Peyer's patch (tissue), 4 donors: Measurements from ENCODE around the gene PRSS56. TPM values are rescaled to one million over a fixed set of nuclear protein-coding genes. Genes with fewer than 3 reads are reported as not detected.
A peak's percentile ranks its signal among the peaks of the same experiment; 100 is the strongest.

Experiments used
- DNase-seq, 3 donors: peaks; one replicate each; pipeline ENCODE4 v3.0.0-alpha.2; 2017 to 2019
- H3K27ac ChIP-seq, 4 donors: fragments of 200-600 bp; sonication (generic); one replicate each; pipeline ENCODE4 v1.5.1; 2016 to 2019
- H3K27me3 ChIP-seq, 2 donors: fragments of 200-600 bp; sonication (generic); one replicate each; pipeline ENCODE4 v1.5.1; 2019
- H3K36me3 ChIP-seq, 3 donors: fragments of 200-600 bp; sonication (generic); one replicate each; pipeline ENCODE4 v1.5.1; 2016 to 2019
- H3K4me1 ChIP-seq, 4 donors: fragments of 200-600 bp; sonication (generic); one replicate each; pipeline ENCODE4 v1.5.1; 2016 to 2019
- H3K4me3 ChIP-seq, 4 donors: fragments of 200-600 bp; sonication (generic); 1 replicate in 3 of 4; 2 replicates in 1 of 4; pipeline ENCODE4 v1.5.1; 2016 to 2019; ENCODE audit warnings: mild to moderate bottlenecking in 1 of 4
- H3K9me3 ChIP-seq, 4 donors: fragments of 200-600 bp; sonication (generic); one replicate each; pipeline ENCODE4 v1.5.1; 2016 to 2019; ENCODE audit warnings: mild to moderate bottlenecking in 1 of 4
- CTCF ChIP-seq, 6 experiments: fragments of 450-650 bp in 4 of 6; fragments of 200-600 bp in 2 of 6; sonication (generic) in 1 of 6; IDR thresholded peaks; one replicate each; pipeline ENCODE4 v1.5.1; 2017 to 2019; ENCODE audit warnings: antibody characterized with exemption in 6 of 6, mild to moderate bottlenecking in 3 of 6, moderate library complexity in 1 of 6
- POLR2A ChIP-seq, 2 donors: fragments of 450-650 bp; IDR thresholded peaks; one replicate each; pipeline ENCODE4 v1.5.1; 2017; ENCODE audit warnings: antibody characterized with exemption in 2 of 2, mild to moderate bottlenecking in 2 of 2, moderate library complexity in 2 of 2
- total RNA-seq, 4 donors: library from RNA; depleted of rRNA; stranded (reverse); fragments of >200 nt; gene quantifications; one replicate each; pipeline ENCODE4 v1.1.0, GENCODE V29; 2016

PRSS56 gene
- total RNA-seq, 4 donors from 2014 or later = not detected

- H3K36me3 ChIP-seq = no peaks in the 10 kb centered on the region
- H3K4me3 ChIP-seq = no peak overlapping the region
- H3K27ac ChIP-seq = no peak overlapping the region
- peaks cover 0 to 21% (median 13%) of the 10 kb centered on the region in 4 donors for H3K4me1 ChIP-seq
- peaks cover 0 to 17% of the 10 kb centered on the region in 2 donors for H3K27me3 ChIP-seq
- no peaks in the 10 kb centered on the region for H3K9me3 ChIP-seq
- TF ChIP-seq POLR2A (IDR thresholded peaks at IDR 0.05) (no peak), CTCF (IDR thresholded peaks at IDR 0.05) (no peak)
- no peak for DNase-seq
These were observed 1.3 kb upstream of the PRSS56 start for GRCh38 chr2:232518844-232519243.

- H3K4me3 ChIP-seq = no peak overlapping the region
- TF ChIP-seq CTCF (IDR thresholded peaks at IDR 0.05) (no peak), POLR2A (IDR thresholded peaks at IDR 0.05) (no peak)
- peaks cover 0 to 25% (median 16%) of the 10 kb centered on the region in 4 donors for H3K4me1 ChIP-seq
- H3K27me3 ChIP-seq = peaks cover 0 to 27% of the 10 kb centered on the region in 2 donors
- DNase-seq = no peak
- no peaks in the 10 kb centered on the region for H3K36me3 ChIP-seq
- no peak overlapping the region for H3K27ac ChIP-seq
- H3K9me3 ChIP-seq = no peaks in the 10 kb centered on the region
These were observed 301 bp downstream of the PRSS56 start for GRCh38 chr2:232520489-232520888.

- peaks cover 0 to 25% (median 16%) of the 10 kb centered on the region in 4 donors for H3K4me1 ChIP-seq
- H3K27me3 ChIP-seq = peaks cover 0 to 27% of the 10 kb centered on the region in 2 donors
- no peak for TF ChIP-seq CTCF (IDR thresholded peaks at IDR 0.05)
- H3K4me3 ChIP-seq = no peak overlapping the region
- H3K27ac ChIP-seq = no peak overlapping the region
- DNase-seq = no peak
- H3K9me3 ChIP-seq = no peaks in the 10 kb centered on the region
- H3K36me3 ChIP-seq = no peaks in the 10 kb centered on the region
These were observed 910 bp downstream of the PRSS56 start for GRCh38 chr2:232521098-232521497.

- no peaks in the 10 kb centered on the region for H3K9me3 ChIP-seq
- peak overlapping the region in 3 of 4 donors; percentile 37 to 39 (median 38) for H3K4me3 ChIP-seq
- no peak overlapping the region for H3K27ac ChIP-seq
- peaks cover 0 to 27% of the 10 kb centered on the region in 2 donors for H3K27me3 ChIP-seq
- TF ChIP-seq CTCF (IDR thresholded peaks at IDR 0.05) (peak; percentile 32 to 94 (median 84)), POLR2A (IDR thresholded peaks at IDR 0.05) (no peak)
- peak; percentile 39 to 78 (median 74) for DNase-seq
- peaks cover 0 to 25% (median 16%) of the 10 kb centered on the region in 4 donors for H3K4me1 ChIP-seq
- no peaks in the 10 kb centered on the region for H3K36me3 ChIP-seq
These were observed 1.9 kb downstream of the PRSS56 start for GRCh38 chr2:232521959-232522622.

GRCh38 chr2:232522623-232523401, 2.6 kb downstream of the PRSS56 start:
- H3K27ac ChIP-seq = no peak overlapping the region
- H3K4me1 ChIP-seq = peaks cover 0 to 25% (median 16%) of the 10 kb centered on the region in 4 donors
- TF ChIP-seq POLR2A (IDR thresholded peaks at IDR 0.05) (no peak), CTCF (IDR thresholded peaks at IDR 0.05) (no peak)
- peak overlapping the region in 2 of 4 donors; percentile 37 to 38 for H3K4me3 ChIP-seq
- no peak for DNase-seq
- H3K27me3 ChIP-seq = peaks cover 0 to 27% of the 10 kb centered on the region in 2 donors
- no peaks in the 10 kb centered on the region for H3K9me3 ChIP-seq
- no peaks in the 10 kb centered on the region for H3K36me3 ChIP-seq
